Kidney epithelial cell (primary cell): Measurements from ENCODE around the gene LNPK. TPM values are rescaled to one million over a fixed set of nuclear protein-coding genes. Genes with fewer than 3 reads are reported as not detected.
"Not testable (repeated sequence)": the region's sequence is repeated elsewhere in the genome, so short reads cannot be mapped to it uniquely, and the experiment has no call there.

ENCODE experiments used
- DNase-seq: peaks from one replicate; pipeline ENCODE4 v3.0.0-alpha.2; 2010; ENCODE audit warnings: low read depth
- H3K27me3 ChIP-seq: 2 replicates; pipeline ENCODE4 v1.6.0; 2011; ENCODE audit warnings: low read length; ENCODE audit not compliant: control insufficient read depth, insufficient read depth
- H3K36me3 ChIP-seq: 2 replicates; pipeline ENCODE4 v1.5.1; 2011; ENCODE audit warnings: low read length; ENCODE audit not compliant: control insufficient read depth, insufficient read depth
- H3K4me3 ChIP-seq: 2 replicates; pipeline ENCODE4 v1.5.1; 2011; ENCODE audit warnings: low read depth, mild to moderate bottlenecking, control low read depth, low read length
- CTCF ChIP-seq: IDR thresholded peaks from 2 replicates; pipeline ENCODE4 v1.5.1; 2011; ENCODE audit warnings: mild to moderate bottlenecking, moderate library complexity, low read length, control low read depth, inconsistent platforms; ENCODE audit not compliant: insufficient read depth, poor library complexity, severe bottlenecking
- total RNA-seq: library from RNA; depleted of rRNA; stranded (reverse); fragments of >200 nt; gene quantifications from 2 replicates; pipeline ENCODE4 v1.2.3, GENCODE V29; 2015

Gene LNPK
- total RNA-seq, 1 donor from 2014 or later = 15.1 TPM

DNA sequence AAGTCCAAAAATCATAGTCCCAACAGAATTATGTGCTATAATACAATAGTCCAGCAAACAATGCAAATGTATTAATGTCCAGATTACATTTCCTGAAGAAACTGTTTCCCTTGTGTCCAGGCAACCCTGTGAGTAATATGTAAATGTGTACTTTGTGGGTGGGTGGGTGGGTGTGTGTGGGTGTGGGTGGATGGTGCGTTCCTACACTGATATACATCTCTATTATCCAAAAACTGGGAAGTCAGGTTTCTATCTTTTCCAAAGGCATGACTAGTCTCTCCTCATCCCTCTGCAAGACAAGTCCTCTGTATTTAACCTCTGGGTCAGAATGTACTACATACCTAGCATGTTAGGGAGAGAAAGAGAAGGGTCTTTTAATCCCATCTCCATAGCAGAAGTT is 71.6 kb downstream of the LNPK start:
- Histone ChIP-seq H3K27me3 (no peaks in the 10 kb centered on the region), H3K36me3 (no peaks in the 10 kb centered on the region), H3K4me3 (no peak overlapping the region)
- TF ChIP-seq CTCF = no peak
- DNase-seq = no peak

- no peak for TF ChIP-seq CTCF
- Histone ChIP-seq H3K27me3 (no peaks in the 10 kb centered on the region), H3K4me3 (no peak overlapping the region), H3K36me3 (no peaks in the 10 kb centered on the region)
- DNase-seq = no peak
These were observed 72.2 kb downstream of the LNPK start for GRCh38 chr2:175929850-175930249.

DNA sequence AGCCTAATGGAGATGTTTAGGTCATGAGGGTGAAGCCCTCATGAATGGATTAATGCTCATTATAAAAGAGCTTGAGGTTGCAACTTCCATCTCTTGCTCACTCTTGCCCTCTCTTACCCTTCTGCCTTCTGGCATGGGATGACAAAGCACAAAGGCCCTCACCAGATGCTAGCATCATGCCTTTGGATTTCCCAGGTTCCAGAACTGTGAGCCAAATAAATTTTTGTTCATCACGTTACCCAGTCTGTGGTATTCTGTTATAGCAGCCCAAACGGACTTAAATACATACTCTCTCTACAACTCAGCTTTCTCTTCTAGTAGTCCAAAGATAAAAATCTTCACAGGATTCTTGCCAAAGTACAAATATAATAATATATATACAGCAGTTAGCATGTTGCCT is 75.8 kb downstream of the LNPK start:
- no peak for DNase-seq
- no peak overlapping the region for H3K4me3 ChIP-seq
- H3K27me3 ChIP-seq = no peaks in the 10 kb centered on the region
- H3K36me3 ChIP-seq = no peaks in the 10 kb centered on the region
- no peak for TF ChIP-seq CTCF

DNA sequence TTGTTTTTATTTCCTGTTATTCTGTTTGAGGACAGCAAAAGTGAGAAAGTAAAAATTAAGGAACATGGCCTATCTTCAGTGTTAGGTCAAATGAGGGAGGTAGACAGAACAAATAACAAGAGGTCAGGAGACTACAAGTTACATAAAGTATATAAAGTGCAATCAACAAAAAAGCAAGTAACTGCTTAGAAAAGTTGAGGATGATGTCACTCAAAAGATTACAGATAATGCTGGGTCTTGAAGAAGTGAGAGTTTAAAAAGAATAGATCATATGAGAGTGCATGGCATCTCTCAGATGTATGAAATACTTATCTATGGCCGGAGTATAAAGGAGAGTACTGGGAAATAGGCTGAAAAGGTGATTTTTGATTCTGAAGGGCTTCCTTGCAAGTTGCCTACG is 79.9 kb downstream of the LNPK start:
- Histone ChIP-seq H3K4me3 (no peak overlapping the region), H3K36me3 (no peaks in the 10 kb centered on the region), H3K27me3 (no peaks in the 10 kb centered on the region)
- DNase-seq = no peak
- TF ChIP-seq CTCF = no peak

GRCh38 chr2:175918935-175919334 is 83.1 kb downstream of the LNPK start:
- no peak for TF ChIP-seq CTCF
- Histone ChIP-seq H3K36me3 (no peaks in the 10 kb centered on the region), H3K4me3 (no peak overlapping the region), H3K27me3 (no peaks in the 10 kb centered on the region)
- DNase-seq = no peak

GRCh38 chr2:175914846-175915245 is 87.2 kb downstream of the LNPK start:
- H3K27me3 ChIP-seq = no peaks in the 10 kb centered on the region
- DNase-seq = no peak
- no peaks in the 10 kb centered on the region for H3K36me3 ChIP-seq
- TF ChIP-seq CTCF = no peak
- H3K4me3 ChIP-seq = no peak overlapping the region

DNA sequence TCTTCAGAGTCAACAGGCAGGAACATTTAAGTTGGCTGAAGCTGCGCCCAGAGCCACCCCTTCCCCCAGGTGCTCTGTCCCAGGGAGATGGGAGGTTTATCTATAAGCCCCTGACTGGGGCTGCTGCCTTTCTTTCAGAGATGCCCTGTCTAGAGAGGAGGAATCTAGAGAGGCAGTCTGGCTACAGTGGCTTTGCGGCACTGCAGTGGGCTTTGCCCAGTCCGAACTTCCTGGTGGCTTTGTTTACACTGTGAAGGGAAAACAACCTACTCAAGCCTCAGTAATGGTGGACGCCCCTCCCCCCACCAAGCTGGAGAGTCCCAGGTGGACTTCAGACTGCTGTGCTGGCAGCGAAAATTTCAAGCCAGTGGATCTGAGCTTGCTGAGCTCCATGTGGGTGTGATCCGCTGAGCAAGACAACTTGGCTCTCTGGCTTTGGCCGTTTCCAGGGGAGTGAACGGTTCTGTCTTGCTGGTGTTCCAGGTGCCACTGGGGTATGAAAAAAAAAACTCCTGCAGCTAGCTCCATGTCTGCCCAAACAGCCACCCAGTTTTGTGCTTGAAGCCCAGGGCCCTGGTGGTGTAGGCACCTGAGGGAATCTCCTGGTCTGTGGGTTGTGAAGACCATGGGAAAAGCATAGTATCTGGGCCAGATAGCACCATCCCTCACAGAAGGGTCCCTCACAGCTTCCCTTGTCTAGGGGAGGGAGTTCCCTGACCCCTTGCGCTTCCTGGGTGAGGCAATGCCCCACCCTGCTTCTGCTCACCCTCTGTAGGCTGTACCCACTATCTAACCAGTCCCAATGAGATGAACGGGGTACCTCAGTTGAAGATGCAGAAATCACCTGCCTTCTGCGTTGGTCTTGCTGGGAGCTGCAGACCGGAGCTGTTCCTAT is 88.0 kb downstream of the LNPK start:
- H3K27me3 ChIP-seq, H3K4me3 ChIP-seq, DNase-seq, H3K36me3 ChIP-seq: not testable (repeated sequence)

DNA sequence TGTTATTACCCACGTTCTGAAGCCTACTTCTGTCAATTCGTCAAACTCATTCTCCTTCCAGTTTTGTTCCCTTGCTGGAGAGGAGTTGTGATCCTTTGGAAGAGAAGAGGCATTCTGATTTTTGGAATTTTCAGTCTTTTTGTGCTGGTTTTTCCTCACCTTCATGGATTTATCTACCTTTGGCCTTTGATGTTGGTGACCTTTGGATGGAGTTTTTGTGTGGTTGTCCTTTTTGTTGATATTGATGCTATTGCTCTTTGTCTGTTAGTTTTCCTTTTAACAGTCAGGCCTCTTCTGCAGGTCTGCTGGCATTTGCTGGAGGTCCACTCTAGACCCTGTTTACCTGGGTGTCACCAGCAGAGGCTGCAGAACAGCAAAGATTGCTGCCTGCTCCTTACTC is 88.8 kb downstream of the LNPK start:
- H3K4me3 ChIP-seq, H3K27me3 ChIP-seq, H3K36me3 ChIP-seq, DNase-seq: not testable (repeated sequence)
